Stimulated activated CD4-positive, alpha-beta T cell treated with anti-CD3 and anti-CD28 coated beads, Interleukin-1b, Interleukin-23, amount 100 ng/mL, for 24 hours (primary cell): ENCODE results near the gene FGD5.

Experiments
- DNase-seq, 4 experiments: peaks; one replicate each; pipeline ENCODE4 v3.0.0-alpha.2; 2020; ENCODE audit warnings: low read depth in 4 of 4, low spot score in 1 of 4

FGD5 gene

DNA sequence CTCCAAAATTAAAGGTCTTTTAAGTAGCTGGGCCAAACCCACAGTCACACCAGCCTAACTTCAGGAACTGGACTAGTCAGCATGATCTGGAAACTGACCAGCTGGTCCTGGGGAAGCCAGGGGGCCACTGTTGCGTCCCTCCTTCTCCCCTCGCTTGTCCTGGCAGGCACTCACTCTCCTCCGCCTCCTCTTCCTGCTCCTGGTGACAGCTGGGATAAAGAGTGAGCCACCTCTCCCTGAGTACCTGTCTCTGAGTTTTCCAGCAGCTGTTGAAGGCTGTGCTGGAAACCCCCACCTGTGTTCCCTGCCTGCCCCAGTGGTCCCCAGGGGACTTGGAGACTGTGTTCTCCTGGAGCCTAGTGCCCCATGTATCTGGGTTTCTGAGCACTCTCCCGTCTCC is 56.0 kb downstream of the FGD5 start:
- no peak for DNase-seq

- no peak for DNase-seq
Observed at GRCh38 chr3:14875411-14876175, 56.8 kb downstream of the FGD5 start.

DNA sequence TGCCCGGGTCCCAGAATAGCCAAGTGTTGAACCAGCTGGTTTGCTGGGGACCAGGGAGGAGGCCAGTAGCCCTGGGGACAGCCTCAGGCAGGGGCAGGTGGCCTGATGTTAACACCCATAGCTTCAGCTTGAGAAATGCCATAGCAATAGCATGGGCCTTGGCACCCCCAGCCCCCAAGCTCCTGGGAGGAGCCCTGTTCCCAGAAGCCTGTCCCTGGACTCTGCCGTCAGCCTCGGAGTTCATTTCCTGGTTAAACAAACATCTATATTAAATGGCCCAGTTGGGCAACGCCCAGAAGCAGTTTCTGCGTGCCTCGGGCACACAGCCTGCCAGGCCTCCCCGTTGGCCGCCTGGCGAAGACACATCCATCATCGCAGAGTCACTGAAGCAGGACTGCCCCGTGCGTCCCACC is 58.2 kb downstream of the FGD5 start:
- no peak for DNase-seq

- no peak for DNase-seq
Observed at GRCh38 chr3:14877469-14877868, 58.7 kb downstream of the FGD5 start.

GRCh38 chr3:14879211-14879874 is 60.6 kb downstream of the FGD5 start:
- no peak for DNase-seq

- no peak for DNase-seq
Observed at GRCh38 chr3:14880447-14881106, 61.8 kb downstream of the FGD5 start.

DNA sequence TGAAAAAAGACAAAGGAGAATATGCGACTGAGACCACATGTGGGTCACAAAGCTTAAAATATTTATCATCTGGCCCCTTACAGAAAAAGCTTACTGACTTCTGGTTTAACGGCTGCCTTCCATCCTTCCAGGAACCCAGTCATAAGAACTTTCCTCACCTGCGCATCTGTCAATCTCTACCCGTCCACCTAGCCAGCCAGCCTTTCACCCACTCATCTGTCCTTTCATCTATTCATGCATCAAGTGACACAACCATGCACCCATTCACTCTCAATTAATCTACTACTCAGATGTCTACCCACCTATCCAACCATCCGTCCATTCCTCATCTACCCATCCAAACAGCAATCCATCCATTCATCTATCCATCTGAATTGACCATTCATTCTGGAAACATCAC is 64.5 kb downstream of the FGD5 start:
- DNase-seq, result no peak

DNA sequence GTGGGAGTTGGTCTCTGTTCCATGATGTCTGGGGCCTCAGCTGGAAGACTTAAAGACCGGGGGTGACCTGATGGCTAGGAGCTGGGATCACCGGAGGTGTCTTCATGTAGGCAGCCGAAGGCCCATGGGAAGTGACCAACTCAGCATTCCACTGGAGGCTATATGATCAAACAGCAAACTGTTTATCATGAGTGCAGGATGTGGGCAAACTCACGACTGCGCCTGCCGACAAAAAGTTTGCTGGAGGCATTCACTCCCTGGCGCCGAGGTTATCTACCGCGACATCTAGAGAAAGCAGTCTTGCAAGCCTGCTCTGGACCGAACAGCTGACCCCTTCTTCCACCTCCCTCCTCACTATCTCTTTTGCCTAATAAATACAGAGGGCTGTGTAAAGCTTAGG is 65.9 kb downstream of the FGD5 start:
- no peak for DNase-seq

DNA sequence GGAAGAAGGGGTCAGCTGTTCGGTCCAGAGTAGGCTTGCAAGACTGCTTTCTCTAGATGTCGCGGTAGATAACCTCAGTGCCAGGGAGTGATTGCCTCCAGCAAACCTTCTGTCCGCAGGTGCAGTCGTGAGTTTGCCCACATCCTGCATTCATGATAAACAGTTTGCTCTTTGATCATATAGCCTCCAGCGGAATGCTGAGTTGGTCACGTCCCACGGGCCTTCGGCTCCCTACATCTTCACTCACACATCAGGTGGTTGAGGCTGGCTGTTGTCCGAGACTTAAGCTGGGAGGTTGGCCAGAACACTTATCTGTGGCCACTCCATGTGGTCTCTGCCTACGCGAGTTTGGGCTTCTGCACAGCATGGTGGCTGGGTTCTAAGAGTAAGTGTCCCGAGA is 66.5 kb downstream of the FGD5 start:
- DNase-seq, result no peak

DNA sequence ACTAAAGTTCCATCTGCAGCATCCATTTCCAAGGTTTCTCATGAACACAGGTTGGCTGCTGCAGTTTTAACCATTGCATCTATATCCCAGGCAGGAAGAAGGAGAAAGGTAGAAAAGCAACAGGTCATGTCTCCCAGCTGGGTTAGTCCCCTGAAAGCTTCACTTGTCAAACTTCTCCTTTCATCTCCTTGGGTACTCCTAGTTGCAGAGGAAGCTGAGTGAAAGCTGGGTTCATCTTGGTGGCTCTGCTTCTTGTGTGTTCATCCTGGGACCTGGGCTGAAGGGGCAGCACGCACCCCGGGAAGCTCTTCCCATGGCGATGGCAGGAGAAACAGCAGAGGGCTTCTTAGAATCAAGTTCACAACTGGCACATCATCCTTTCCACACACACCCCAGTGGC is 67.3 kb downstream of the FGD5 start:
- DNase-seq, result no peak

DNA sequence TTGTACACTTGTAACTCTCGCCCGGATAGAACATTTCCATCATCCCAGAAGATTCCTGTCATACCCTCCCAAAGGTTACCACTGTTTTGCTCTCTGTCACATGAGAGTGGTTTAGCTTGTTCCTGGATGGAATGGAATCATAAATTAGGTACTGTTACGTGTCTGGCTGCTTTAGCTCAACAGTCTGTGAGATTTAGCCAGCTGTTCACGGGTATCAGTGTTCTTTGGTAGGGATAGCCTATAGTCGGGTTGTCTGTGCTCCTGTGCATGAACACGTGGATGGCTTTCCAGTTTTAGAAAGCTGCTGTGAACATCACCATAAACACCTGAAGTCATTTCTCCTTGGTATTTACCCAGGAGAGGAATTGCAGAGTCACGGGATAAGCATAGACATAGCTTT is 70.4 kb downstream of the FGD5 start:
- DNase-seq, result no peak

DNA sequence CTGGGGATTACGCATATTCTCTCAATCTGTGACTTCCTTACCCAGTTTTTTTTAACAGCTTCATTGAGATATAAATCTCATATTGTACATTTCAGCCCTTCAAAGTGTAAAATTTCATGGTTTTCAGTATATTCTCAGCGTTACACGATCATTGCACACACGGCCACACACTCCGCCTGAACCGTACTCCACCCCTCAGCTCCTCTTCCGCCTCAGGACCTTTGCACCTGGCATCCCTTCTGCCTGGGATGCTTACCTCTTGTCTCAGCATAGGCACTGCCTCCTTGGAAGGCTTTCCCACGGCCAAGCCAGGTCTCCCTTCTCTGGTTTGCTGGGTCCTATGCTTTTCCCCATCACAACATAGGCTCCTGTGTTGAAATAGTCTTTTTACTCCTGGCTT is 71.2 kb downstream of the FGD5 start:
- no peak for DNase-seq

- no peak for DNase-seq
Observed at GRCh38 chr3:14890476-14890875, 71.7 kb downstream of the FGD5 start.

- no peak for DNase-seq
Observed at GRCh38 chr3:14891135-14892132, 72.7 kb downstream of the FGD5 start.

DNA sequence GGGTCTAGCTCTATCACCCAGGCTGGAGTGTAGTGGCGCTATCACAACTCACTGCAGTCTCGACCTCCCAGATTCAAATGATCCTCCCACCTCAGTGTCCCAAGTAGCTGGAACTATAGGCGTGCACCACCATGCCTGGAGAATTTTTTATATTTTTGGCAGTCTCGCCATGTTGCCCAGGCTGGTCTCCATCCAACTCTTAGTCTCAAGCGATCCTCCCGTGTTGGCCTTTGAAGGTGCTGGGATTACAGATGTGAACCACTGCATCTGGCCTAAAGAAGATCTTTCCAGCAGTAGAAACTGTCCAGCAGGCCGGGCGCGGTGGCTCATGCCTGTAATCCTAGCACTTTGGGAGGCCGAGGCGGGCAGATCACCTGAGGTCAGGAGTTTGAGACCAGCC is 73.5 kb downstream of the FGD5 start:
- no peak for DNase-seq

GRCh38 chr3:14894085-14894484 is 75.3 kb downstream of the FGD5 start:
- DNase-seq, result no peak

DNA sequence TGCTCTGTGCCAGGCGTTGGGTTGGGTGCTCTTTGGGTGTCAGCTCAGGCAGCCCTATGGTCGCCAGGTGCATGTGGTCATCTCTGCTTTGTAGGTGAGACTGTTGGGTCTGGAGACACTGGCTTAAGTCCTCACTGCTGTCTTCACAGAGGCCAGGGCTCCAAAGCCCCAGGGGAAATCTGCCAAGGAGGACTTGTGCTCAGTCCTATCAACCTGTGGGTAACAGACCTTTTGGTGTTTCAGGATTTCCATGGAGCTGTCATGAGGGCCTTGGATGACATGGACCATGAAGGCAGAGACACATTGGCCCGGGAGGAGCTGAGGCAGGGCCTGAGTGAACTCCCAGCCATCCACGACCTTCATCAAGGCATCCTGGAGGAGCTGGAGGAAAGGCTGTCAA is 78.5 kb downstream of the FGD5 start:
- DNase-seq, result no peak

DNA sequence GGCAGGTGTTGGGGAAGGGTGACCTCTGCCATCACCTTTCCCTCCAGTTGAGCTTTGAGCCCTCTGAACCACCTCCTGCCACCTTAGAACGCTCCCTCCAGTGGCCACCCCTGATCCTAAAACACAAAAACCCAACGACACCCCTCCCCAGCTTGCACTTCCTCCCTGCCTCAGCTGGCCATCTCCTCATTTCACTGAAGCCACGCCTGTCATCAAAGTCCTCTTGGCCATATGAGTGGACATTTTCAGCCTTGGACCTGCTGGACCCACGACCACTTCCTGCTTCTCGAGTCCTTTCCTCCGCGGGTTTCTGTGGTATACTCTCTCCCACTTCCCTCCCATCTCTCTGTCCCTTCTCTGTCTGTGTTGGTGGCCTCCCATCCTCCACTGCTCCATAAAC is 80.2 kb downstream of the FGD5 start:
- DNase-seq, result no peak

DNA sequence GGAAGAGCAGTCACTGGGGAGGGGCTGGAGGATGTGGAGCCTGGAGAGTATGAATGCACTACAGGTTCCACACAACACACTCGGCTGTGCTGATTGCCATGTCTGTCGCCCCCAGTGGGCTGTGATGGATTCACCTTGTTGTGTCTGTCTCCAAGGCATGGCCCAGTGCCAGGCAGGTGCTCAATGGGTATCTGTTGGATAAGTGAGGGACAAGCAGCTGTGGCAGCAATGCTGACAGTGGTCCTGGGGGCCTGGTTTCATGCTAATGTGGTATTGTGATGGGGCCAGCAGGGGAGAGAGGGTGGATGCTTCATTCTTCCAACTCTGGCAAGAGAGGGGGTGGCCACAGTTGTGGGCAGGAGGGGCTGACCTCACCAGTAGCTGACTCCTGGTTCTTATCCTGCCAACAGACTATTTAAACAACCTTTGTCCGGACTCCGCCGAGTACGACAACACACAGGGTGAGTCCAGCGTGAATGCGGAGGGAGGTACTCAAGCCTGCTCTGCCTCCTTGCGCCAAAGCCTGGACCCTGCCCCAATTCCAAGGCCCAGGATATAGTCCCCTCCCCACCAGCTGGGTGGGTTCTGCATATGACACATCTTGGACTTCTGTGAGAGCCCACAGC is 81.3 kb downstream of the FGD5 start:
- DNase-seq, result no peak
